Erythroblast (primary cell): ENCODE results near the gene PLPP6.

ENCODE experiments used
- GATA1 ChIP-seq: IDR thresholded peaks from 2 replicates; pipeline ENCODE4 v1.6.1; 2011; ENCODE audit warnings: low read depth, mild to moderate bottlenecking, control low read depth, low read length, moderate library complexity
- POLR2A ChIP-seq: IDR thresholded peaks from 2 replicates; pipeline ENCODE4 v1.6.1; 2011; ENCODE audit warnings: mild to moderate bottlenecking, low read length

- TF ChIP-seq POLR2A (no peak), GATA1 (no peak)
Measured at GRCh38 chr9:4620881-4621555, 41.1 kb upstream of the PLPP6 start.
